ENCODE data around the gene HLA-DRA. TPM values are rescaled to one million over a fixed set of nuclear protein-coding genes. Genes with fewer than 3 reads are reported as not detected.

Gene HLA-DRA
- total and polyA plus RNA-seq, 3 experiments from 2014 or later: 36.6 to 41.3 (median 39.1) TPM

DNA sequence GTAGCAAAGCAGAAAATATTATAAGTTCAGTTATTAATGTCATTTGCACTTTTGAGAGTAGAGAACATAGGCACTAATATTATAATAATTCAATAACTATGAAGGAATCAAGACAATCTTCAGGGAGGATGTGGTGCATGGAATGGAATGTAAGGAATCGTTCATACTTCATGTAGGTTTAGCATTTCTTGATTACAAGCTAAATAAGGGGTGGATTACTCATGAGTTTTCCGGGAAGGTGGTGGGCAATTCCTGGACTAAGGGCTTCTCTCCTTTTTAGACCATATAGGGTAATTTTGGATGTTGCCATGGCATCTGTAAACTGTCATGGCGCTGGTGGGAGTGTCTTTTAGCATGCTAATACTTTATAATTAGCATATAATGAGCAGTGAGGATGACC, 23.7 kb upstream of the HLA-DRA start:
- Mint-ChIP-seq H3K27me3 (peaks cover 24 to 72% of the 10 kb centered on the region in 2 donors), H3K27ac (no peak overlapping the region), H3K9me3 (no peaks in the 10 kb centered on the region), H3K4me3 (no peak overlapping the region), H3K4me1 (peaks cover 9 to 13% (median 11%) of the 10 kb centered on the region in 3 donors), H3K36me3 (no peaks in the 10 kb centered on the region)
- Histone ChIP-seq H3K9me3 (ENCODE audit: low read length) (no peaks in the 10 kb centered on the region), H3K27me3 (ENCODE audit: insufficient read depth, low read length, poor library complexity, severe bottlenecking) (peaks cover 20% of the 10 kb centered on the region), H3K36me3 (ENCODE audit: insufficient read depth, low read length) (no peaks in the 10 kb centered on the region), H3K4me3 (ENCODE audit: low read length) (no peak overlapping the region), H3K27ac (ENCODE audit: low read depth, low read length) (no peak overlapping the region), H3K4me1 (ENCODE audit: insufficient read depth, low read length) (no peaks in the 10 kb centered on the region)
- no peak for DNase-seq
- POLR2A ChIA-PET: interaction anchor here (0.5 kb wide), 1 partner anchor 487 kb away, joined by 5 read pairs; no protein-coding TSS in a partner anchor
- CTCF ChIA-PET: interaction anchor here (2.4 to 6.6 kb wide), 2 partner anchors 276 to 370 kb away, joined by 7 to 46 read pairs; no protein-coding TSS in a partner anchor

DNA sequence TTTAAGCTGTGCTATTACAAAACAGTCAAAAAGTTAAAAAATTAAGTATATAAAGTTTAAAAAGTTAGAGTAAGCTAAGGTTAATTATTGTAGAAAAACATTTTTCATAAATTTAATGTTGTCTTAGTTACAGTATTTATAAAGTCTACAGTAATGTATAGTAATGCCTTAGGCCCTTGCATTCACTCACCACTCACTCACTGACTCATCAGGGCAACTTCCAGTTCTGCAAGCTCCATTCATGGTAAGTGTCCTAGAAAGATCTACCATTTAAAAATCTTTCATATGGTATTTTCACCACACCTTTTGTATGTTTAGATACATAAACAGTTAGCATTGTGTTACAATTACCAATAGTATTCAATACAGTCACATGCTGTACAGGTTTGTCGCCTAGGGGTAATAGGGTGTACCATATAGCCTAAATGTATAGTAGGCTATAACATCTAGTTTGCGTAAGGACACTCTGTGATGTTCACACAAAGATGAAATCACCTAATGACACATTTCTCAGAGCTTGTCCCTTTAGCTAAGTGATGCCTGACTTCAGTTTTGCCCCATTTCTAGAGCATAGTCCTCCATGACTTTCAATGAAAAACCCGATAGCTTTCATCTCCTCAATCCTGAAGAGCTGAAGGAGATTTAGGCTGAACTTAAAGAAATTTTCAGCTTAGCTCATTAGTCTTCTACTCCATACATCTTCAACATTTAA, 14.9 kb upstream of the HLA-DRA start:
- peaks cover 9 to 49% of the 10 kb centered on the region in 2 donors for H3K27me3 Mint-ChIP-seq
- no peaks in the 10 kb centered on the region for H3K9me3 Mint-ChIP-seq
- H3K4me3 Mint-ChIP-seq: no peak overlapping the region
- H3K36me3 Mint-ChIP-seq: no peaks in the 10 kb centered on the region
- CTCF ChIA-PET: interaction anchor here (0.9 to 1.2 kb wide), 4 partner anchors 10 to 276 kb away, joined by 3 to 4 read pairs (median 3); no protein-coding TSS in a partner anchor
- Histone ChIP-seq H3K27me3 (ENCODE audit: insufficient read depth, low read length, poor library complexity, severe bottlenecking) (peaks cover 3% of the 10 kb centered on the region), H3K36me3 (ENCODE audit: insufficient read depth, low read length) (no peaks in the 10 kb centered on the region), H3K27ac (ENCODE audit: low read depth, low read length) (no peak overlapping the region), H3K4me3 (ENCODE audit: low read length) (no peak overlapping the region), H3K4me1 (ENCODE audit: insufficient read depth, low read length) (no peaks in the 10 kb centered on the region), H3K9me3 (ENCODE audit: low read length) (no peaks in the 10 kb centered on the region)
- DNase-seq: no peak
- no peaks in the 10 kb centered on the region for H3K4me1 Mint-ChIP-seq
- POLR2A ChIA-PET: no interaction called here
- no peak overlapping the region for H3K27ac Mint-ChIP-seq

DNA sequence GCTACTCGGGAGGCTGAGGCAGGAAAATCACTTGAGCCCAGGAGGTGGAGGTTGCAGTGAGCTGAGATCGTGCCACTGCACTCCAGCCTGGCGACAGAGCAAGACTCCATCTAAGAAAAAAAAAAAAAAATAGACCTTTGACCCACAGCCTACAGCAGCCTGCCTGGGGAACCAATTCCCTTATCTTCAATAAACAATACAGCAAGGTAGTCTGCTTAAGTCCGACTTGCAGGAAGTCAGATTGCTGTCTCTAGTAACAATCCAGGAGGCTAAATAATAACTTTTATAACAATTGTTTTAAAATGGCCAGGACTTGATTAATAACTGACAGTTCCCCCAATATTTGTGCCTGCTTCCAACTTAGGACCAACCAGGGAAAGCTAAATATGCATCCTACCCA, 13.3 kb upstream of the HLA-DRA start:
- Mint-ChIP-seq H3K27ac (no peak overlapping the region), H3K4me3 (no peak overlapping the region), H3K36me3 (no peaks in the 10 kb centered on the region), H3K9me3 (no peaks in the 10 kb centered on the region), H3K4me1 (no peaks in the 10 kb centered on the region), H3K27me3 (peaks cover 9 to 36% of the 10 kb centered on the region in 2 donors)
- no peaks in the 10 kb centered on the region for H3K36me3 ChIP-seq (ENCODE audit: insufficient read depth, low read length)
- ChIA-PET POLR2A (no interaction called here), CTCF (interaction anchor here (1.3 kb wide), 1 partner anchor 274 kb away, joined by 3 read pairs; no protein-coding TSS in a partner anchor)
- no peaks in the 10 kb centered on the region for H3K4me1 ChIP-seq (ENCODE audit: insufficient read depth, low read length)
- peaks cover 3% of the 10 kb centered on the region for H3K27me3 ChIP-seq (ENCODE audit: insufficient read depth, low read length, poor library complexity, severe bottlenecking)
- no peak overlapping the region for H3K4me3 ChIP-seq (ENCODE audit: low read length)
- H3K9me3 ChIP-seq (ENCODE audit: low read length): no peaks in the 10 kb centered on the region
- H3K27ac ChIP-seq (ENCODE audit: low read depth, low read length): no peak overlapping the region
- DNase-seq: no peak

GRCh38 chr6:32427218-32427617, 12.5 kb upstream of the HLA-DRA start:
- no peak overlapping the region for H3K27ac ChIP-seq (ENCODE audit: low read depth, low read length)
- POLR2A ChIA-PET: no interaction called here
- H3K36me3 Mint-ChIP-seq: no peaks in the 10 kb centered on the region
- H3K9me3 ChIP-seq (ENCODE audit: low read length): no peaks in the 10 kb centered on the region
- H3K4me1 Mint-ChIP-seq: no peaks in the 10 kb centered on the region
- no peak overlapping the region for H3K4me3 ChIP-seq (ENCODE audit: low read length)
- H3K36me3 ChIP-seq (ENCODE audit: insufficient read depth, low read length): no peaks in the 10 kb centered on the region
- DNase-seq: no peak
- H3K27me3 Mint-ChIP-seq: peaks cover 9 to 31% of the 10 kb centered on the region in 2 donors
- H3K27me3 ChIP-seq (ENCODE audit: insufficient read depth, low read length, poor library complexity, severe bottlenecking): peaks cover 3% of the 10 kb centered on the region
- CTCF ChIA-PET: interaction anchor here (1.0 kb wide), 1 partner anchor 265 kb away, joined by 3 read pairs; no protein-coding TSS in a partner anchor
- H3K9me3 Mint-ChIP-seq: no peaks in the 10 kb centered on the region
- H3K4me3 Mint-ChIP-seq: no peak overlapping the region
- no peak overlapping the region for H3K27ac Mint-ChIP-seq
- H3K4me1 ChIP-seq (ENCODE audit: insufficient read depth, low read length): no peaks in the 10 kb centered on the region

GRCh38 chr6:32427934-32428474, 11.7 kb upstream of the HLA-DRA start:
- Histone ChIP-seq H3K36me3 (ENCODE audit: insufficient read depth, low read length) (no peaks in the 10 kb centered on the region), H3K4me3 (ENCODE audit: low read length) (no peak overlapping the region), H3K4me1 (ENCODE audit: insufficient read depth, low read length) (no peaks in the 10 kb centered on the region), H3K27me3 (ENCODE audit: insufficient read depth, low read length, poor library complexity, severe bottlenecking) (peaks cover 3% of the 10 kb centered on the region), H3K9me3 (ENCODE audit: low read length) (no peaks in the 10 kb centered on the region), H3K27ac (ENCODE audit: low read depth, low read length) (no peak overlapping the region)
- Mint-ChIP-seq H3K4me1 (no peaks in the 10 kb centered on the region), H3K27ac (no peak overlapping the region), H3K9me3 (no peaks in the 10 kb centered on the region), H3K27me3 (peaks cover 9 to 26% of the 10 kb centered on the region in 2 donors), H3K36me3 (no peaks in the 10 kb centered on the region), H3K4me3 (no peak overlapping the region)
- CTCF ChIA-PET: no interaction called here
- DNase-seq: no peak
- POLR2A ChIA-PET: no interaction called here

- Histone ChIP-seq H3K9me3 (ENCODE audit: low read length) (no peaks in the 10 kb centered on the region), H3K27ac (ENCODE audit: low read depth, low read length) (no peak overlapping the region), H3K27me3 (ENCODE audit: insufficient read depth, low read length, poor library complexity, severe bottlenecking) (peaks cover 3% of the 10 kb centered on the region), H3K4me1 (ENCODE audit: insufficient read depth, low read length) (no peaks in the 10 kb centered on the region), H3K4me3 (ENCODE audit: low read length) (no peak overlapping the region), H3K36me3 (ENCODE audit: insufficient read depth, low read length) (no peaks in the 10 kb centered on the region)
- Mint-ChIP-seq H3K4me3 (no peak overlapping the region), H3K4me1 (no peaks in the 10 kb centered on the region), H3K27me3 (peaks cover 4 to 20% of the 10 kb centered on the region in 2 donors), H3K9me3 (no peaks in the 10 kb centered on the region), H3K27ac (peak overlapping the region in 1 of 8 donors; percentile 43), H3K36me3 (no peaks in the 10 kb centered on the region)
- DNase-seq: no peak
- ChIA-PET POLR2A (no interaction called here), CTCF (interaction anchor here (3.7 kb wide), 1 partner anchor 261 kb away, joined by 16 read pairs; no protein-coding TSS in a partner anchor)
Observed at GRCh38 chr6:32430179-32430578, 9.5 kb upstream of the HLA-DRA start.

DNA sequence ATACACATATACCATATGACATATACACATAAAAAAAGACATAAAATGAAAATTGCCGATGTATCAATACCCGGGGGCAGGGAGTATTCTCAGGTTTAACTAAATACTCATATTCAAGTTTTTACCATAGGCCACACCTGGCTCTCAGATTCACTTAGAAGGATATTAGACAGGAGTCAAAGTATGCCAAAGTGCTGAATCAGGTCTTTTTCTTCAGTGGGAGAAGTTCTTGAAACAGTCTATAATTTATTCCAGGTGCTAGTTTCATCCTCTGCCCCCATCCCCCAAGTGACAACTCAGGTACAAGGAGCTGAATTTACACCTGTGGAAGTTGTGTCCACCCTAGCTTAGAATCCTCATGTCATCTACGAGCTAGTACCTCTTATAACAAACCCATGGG, 8.5 kb upstream of the HLA-DRA start:
- peaks cover 3% of the 10 kb centered on the region for H3K27me3 ChIP-seq (ENCODE audit: insufficient read depth, low read length, poor library complexity, severe bottlenecking)
- Mint-ChIP-seq H3K36me3 (no peaks in the 10 kb centered on the region), H3K4me3 (no peak overlapping the region), H3K27ac (no peak overlapping the region), H3K4me1 (no peaks in the 10 kb centered on the region), H3K27me3 (peaks cover 4 to 20% of the 10 kb centered on the region in 2 donors), H3K9me3 (no peaks in the 10 kb centered on the region)
- no peak overlapping the region for H3K4me3 ChIP-seq (ENCODE audit: low read length)
- no peaks in the 10 kb centered on the region for H3K9me3 ChIP-seq (ENCODE audit: low read length)
- CTCF ChIA-PET: interaction anchor here (3.4 to 3.7 kb wide), 2 partner anchors 260 to 270 kb away, joined by 16 to 27 read pairs; no protein-coding TSS in a partner anchor
- no peak for DNase-seq
- H3K27ac ChIP-seq (ENCODE audit: low read depth, low read length): no peak overlapping the region
- POLR2A ChIA-PET: no interaction called here
- no peaks in the 10 kb centered on the region for H3K36me3 ChIP-seq (ENCODE audit: insufficient read depth, low read length)
- no peaks in the 10 kb centered on the region for H3K4me1 ChIP-seq (ENCODE audit: insufficient read depth, low read length)

- ChIA-PET CTCF (interaction anchor here (0.7 to 3.7 kb wide), 5 partner anchors 191 to 269 kb away, joined by 3 to 27 read pairs (median 4); no protein-coding TSS in a partner anchor), POLR2A (no interaction called here)
- peak in 2 of 5 donors; percentile 10 to 15 for DNase-seq
- no peaks in the 10 kb centered on the region for H3K36me3 ChIP-seq (ENCODE audit: insufficient read depth, low read length)
- Mint-ChIP-seq H3K36me3 (no peaks in the 10 kb centered on the region), H3K4me3 (no peak overlapping the region), H3K27me3 (peaks cover 2 to 15% of the 10 kb centered on the region in 2 donors), H3K4me1 (no peaks in the 10 kb centered on the region), H3K27ac (no peak overlapping the region), H3K9me3 (no peaks in the 10 kb centered on the region)
- no peak overlapping the region for H3K4me3 ChIP-seq (ENCODE audit: low read length)
- H3K27ac ChIP-seq (ENCODE audit: low read depth, low read length): no peak overlapping the region
- no peaks in the 10 kb centered on the region for H3K9me3 ChIP-seq (ENCODE audit: low read length)
- peaks cover 3% of the 10 kb centered on the region for H3K27me3 ChIP-seq (ENCODE audit: insufficient read depth, low read length, poor library complexity, severe bottlenecking)
- no peaks in the 10 kb centered on the region for H3K4me1 ChIP-seq (ENCODE audit: insufficient read depth, low read length)
Observed at GRCh38 chr6:32432050-32432450, 7.6 kb upstream of the HLA-DRA start.

All from CD8-positive, alpha-beta memory T cell (primary cell).